PC-9 (cell line): ENCODE data around the gene PCLO. TPM values are rescaled to one million over a fixed set of nuclear protein-coding genes. Genes with fewer than 3 reads are reported as not detected.

Experiments
- BruUV-seq: library from RNA; stranded (reverse); fragments of 400-500 nt; replicated peaks from 2 replicates; lab custom pipeline; 2021; lab: Mats Ljungman, UMichigan
- CTCF ChIA-PET: fragments of 300-600 bp; sonication (Branson Sonifier 250); formaldehyde crosslinking; loops from one replicate; lab custom pipeline; 2022; ENCODE audit warnings: antibody characterized with exemption; lab: Charles Lee
- POLR2A ChIA-PET: fragments of 300-600 bp; sonication (Branson Sonifier 250); formaldehyde crosslinking; loops from one replicate; lab custom pipeline; 2022; ENCODE audit warnings: antibody characterized with exemption; ENCODE audit not compliant: unreplicated experiment; lab: Charles Lee
- DNase-seq, 2 experiments: peaks; one replicate each; pipeline versions ENCODE4 v3.0.0 to v3.0.0-alpha.2; 2015 to 2022; ENCODE audit warnings: mixed read lengths in 1 of 2
- H2AFZ ChIP-seq: fragments of 200-600 bp; sonication (generic); 2 replicates; pipeline ENCODE4 v1.8.1; 2017; ENCODE audit warnings: antibody characterized with exemption
- H3F3A ChIP-seq: fragments of 200-600 bp; sonication (generic); 2 replicates; pipeline ENCODE4 v1.8.1; 2017; ENCODE audit warnings: antibody characterized with exemption, mild to moderate bottlenecking, low read depth; ENCODE audit not compliant: insufficient read depth
- H3K27ac ChIP-seq: fragments of 200-600 bp; sonication (generic); 2 replicates; pipeline ENCODE4 v1.6.1; 2016; ENCODE audit warnings: mixed run types
- H3K27me3 ChIP-seq: fragments of 200-600 bp; sonication (generic); 2 replicates; pipeline ENCODE4 v1.6.1; 2016; ENCODE audit warnings: low read depth, mixed run types; ENCODE audit not compliant: insufficient read depth
- H3K36me3 ChIP-seq: fragments of 200-600 bp; sonication (generic); 2 replicates; pipeline ENCODE4 v1.6.1; 2016; ENCODE audit warnings: low read depth, mixed run types
- H3K4me1 ChIP-seq: fragments of 200-600 bp; sonication (generic); replicated peaks from 2 replicates; pipeline ENCODE4 v1.6.1; 2016; ENCODE audit warnings: mixed run types; ENCODE audit not compliant: insufficient read depth
- H3K4me2 ChIP-seq: fragments of 200-600 bp; sonication (generic); 2 replicates; pipeline ENCODE4 v1.6.1; 2017; ENCODE audit warnings: mixed run types
- H3K4me3 ChIP-seq: fragments of 200-600 bp; sonication (generic); 2 replicates; pipeline ENCODE4 v1.6.1; 2016; ENCODE audit warnings: mixed run types
- H3K79me2 ChIP-seq: fragments of 200-600 bp; sonication (generic); 2 replicates; pipeline ENCODE4 v1.6.1; 2017; ENCODE audit warnings: low read depth, mixed run types
- H3K9me2 ChIP-seq: fragments of 200-600 bp; sonication (generic); 2 replicates; pipeline ENCODE4 v1.8.1; 2017; ENCODE audit warnings: mild to moderate bottlenecking; ENCODE audit not compliant: insufficient read depth
- H3K9me3 ChIP-seq: fragments of 200-600 bp; sonication (generic); 2 replicates; pipeline ENCODE4 v1.8.1; 2016; ENCODE audit warnings: low read depth; ENCODE audit not compliant: insufficient read depth
- H4K20me1 ChIP-seq: fragments of 200-600 bp; sonication (generic); 2 replicates; pipeline ENCODE4 v1.8.1; 2017; ENCODE audit not compliant: insufficient read depth
- CTCF ChIP-seq: fragments of 200-600 bp; sonication (generic); conservative IDR thresholded peaks from 2 replicates; pipeline ENCODE4 v1.6.1; 2017; ENCODE audit warnings: mixed run types, antibody characterized with exemption, mild to moderate bottlenecking, moderate library complexity
- EZH2 ChIP-seq: fragments of 200-600 bp; sonication (generic); IDR thresholded peaks from 2 replicates; pipeline ENCODE4 v1.8.0; 2017; ENCODE audit warnings: antibody characterized with exemption, low read depth
- intact Hi-C: fragments of 100-400 bp; cut with micrococcal nuclease; formaldehyde crosslinking; loops from one replicate; pipeline ENCODE4 v1.10.0; 2022; ENCODE audit not compliant: unreplicated experiment
- total RNA-seq: library from RNA; stranded (reverse); gene quantifications from 2 replicates; pipeline ENCODE4 v1.2.3, GENCODE V29; 2021

The PCLO gene
- total RNA-seq, 1 experiment from 2014 or later: 4.0 TPM

- intact Hi-C loops: loop anchor here (5.0 kb wide), 1 partner anchor 357 kb away; the partner anchor contains the start of gene PCLO
- no TSS peak for BruUV-seq
- H3K9me3 ChIP-seq: 0 out of 2 replicates have a peak, but pooled peaks cover 5% of the 10 kb centered on the region
- no peak for TF ChIP-seq EZH2
- TF ChIP-seq CTCF: no peak
- peak overlapping the region; percentile 62 for H2AFZ ChIP-seq
- H3K4me1 ChIP-seq: 0 out of 2 replicates have a peak, but pooled peaks cover 8% of the 10 kb centered on the region
- H3K27ac ChIP-seq: peak overlapping the region; percentile 25; the same call in 1 of the 2 replicates
- peaks cover 8% of the 10 kb centered on the region for H3F3A ChIP-seq
- peak; percentile 30 to 79 for DNase-seq
- POLR2A ChIA-PET: no interaction called here
- H3K36me3 ChIP-seq: no peaks in the 10 kb centered on the region
- CTCF ChIA-PET: no interaction called here
- no peaks in the 10 kb centered on the region for H3K9me2 ChIP-seq
- no peaks in the 10 kb centered on the region for H3K27me3 ChIP-seq
- peak overlapping the region; percentile 51 for H3K4me2 ChIP-seq
- H3K4me3 ChIP-seq: peak overlapping the region; percentile 29; the same call in 1 of the 2 replicates
- H3K79me2 ChIP-seq: no peaks in the 10 kb centered on the region
- no peaks in the 10 kb centered on the region for H4K20me1 ChIP-seq
Measured at GRCh38 chr7:82805527-82805960, 357.1 kb downstream of the PCLO start.

- Histone ChIP-seq H2AFZ (no peak overlapping the region), H3F3A (peaks cover 8% of the 10 kb centered on the region), H3K9me2 (no peaks in the 10 kb centered on the region), H3K79me2 (no peaks in the 10 kb centered on the region), H3K4me3 (no peak overlapping the region), H3K4me1 (0 out of 2 replicates have a peak, but pooled peaks cover 8% of the 10 kb centered on the region), H3K4me2 (no peak overlapping the region), H3K9me3 (0 out of 2 replicates have a peak, but pooled peaks cover 5% of the 10 kb centered on the region), H3K27me3 (no peaks in the 10 kb centered on the region), H3K36me3 (no peaks in the 10 kb centered on the region), H3K27ac (no peak overlapping the region), H4K20me1 (no peaks in the 10 kb centered on the region)
- ChIA-PET POLR2A (interaction anchor here (0.6 kb wide), 1 partner anchor 13 kb away, joined by 5 read pairs; no protein-coding TSS in a partner anchor), CTCF (no interaction called here)
- intact Hi-C loops: no loop called here
- DNase-seq: no peak
- BruUV-seq: no TSS peak
- TF ChIP-seq EZH2 (no peak), CTCF (no peak)
Measured at GRCh38 chr7:82803411-82803810, 359.3 kb downstream of the PCLO start.

GRCh38 chr7:82789883-82790609 is 372.6 kb downstream of the PCLO start:
- H3K4me1 ChIP-seq: peaks cover 16% of the 10 kb centered on the region
- 0 out of 2 replicates have a peak, but pooled peaks cover 4% of the 10 kb centered on the region for H3K9me2 ChIP-seq
- no peaks in the 10 kb centered on the region for H3K36me3 ChIP-seq
- no peak overlapping the region for H3K4me3 ChIP-seq
- ChIA-PET CTCF (no interaction called here), POLR2A (interaction anchor here (0.6 kb wide), 1 partner anchor 13 kb away, joined by 5 read pairs; no protein-coding TSS in a partner anchor)
- H2AFZ ChIP-seq: peak overlapping the region; percentile 54
- H3K4me2 ChIP-seq: peak overlapping the region; percentile 20
- H3K27ac ChIP-seq: no peak overlapping the region
- no peaks in the 10 kb centered on the region for H3K79me2 ChIP-seq
- no peak for TF ChIP-seq CTCF
- no peak for TF ChIP-seq EZH2
- BruUV-seq: no TSS peak
- peak; percentile 7 to 55 for DNase-seq
- no peaks in the 10 kb centered on the region for H4K20me1 ChIP-seq
- intact Hi-C loops: no loop called here
- H3K27me3 ChIP-seq: no peaks in the 10 kb centered on the region
- H3K9me3 ChIP-seq: no peaks in the 10 kb centered on the region
- H3F3A ChIP-seq: peaks cover 4% of the 10 kb centered on the region; the same call in 1 of the 2 replicates
